NOMO-1 treated with dmso at 0.1 percent for 144 hours (cell line): ENCODE data around the gene NAV2.

Source experiments
- DNase-seq: peaks from one replicate; lab custom pipeline; 2025; ENCODE audit not compliant: unreplicated experiment; lab: John Stamatoyannopoulos, UW

NAV2 gene

DNA sequence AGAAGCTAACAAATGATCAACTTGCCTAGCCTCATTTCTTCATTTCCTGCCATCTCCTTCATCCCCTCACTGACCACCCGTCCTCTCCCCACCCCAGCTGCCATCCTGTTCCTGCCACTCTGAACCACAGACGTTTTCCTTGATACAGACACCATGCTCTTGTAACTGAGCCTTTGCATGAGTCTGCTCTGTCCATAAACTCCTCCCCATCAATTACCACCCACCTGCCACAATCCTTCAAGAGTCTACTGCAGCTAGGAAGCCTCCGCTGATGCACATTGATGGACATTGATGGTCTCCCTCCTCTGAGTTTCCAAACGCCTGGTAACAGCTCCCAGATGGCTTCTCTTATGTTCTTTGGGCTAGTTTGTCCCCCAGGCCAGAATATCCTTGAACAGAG, 253.8 kb downstream of the NAV2 start:
- DNase-seq = no peak

DNA sequence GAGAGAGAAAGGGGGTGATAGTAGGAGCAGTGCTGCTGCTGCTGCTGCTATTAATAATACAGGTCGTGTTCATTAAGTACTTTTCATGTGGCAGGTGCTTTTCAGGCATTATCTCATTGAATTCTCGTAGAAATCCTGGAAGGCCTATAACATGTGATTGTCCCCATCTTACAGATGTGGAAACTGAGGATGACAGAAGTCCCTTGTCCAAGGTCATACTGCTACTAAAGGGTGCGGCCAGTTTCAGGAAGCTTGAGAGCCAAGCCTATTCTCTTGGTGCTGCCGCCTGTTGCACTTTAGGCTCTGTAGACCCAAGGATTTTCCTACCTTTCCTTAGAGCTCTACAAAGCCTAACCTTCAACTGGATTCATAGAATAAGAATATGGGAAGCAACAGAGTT, 254.3 kb downstream of the NAV2 start:
- DNase-seq = no peak

DNA sequence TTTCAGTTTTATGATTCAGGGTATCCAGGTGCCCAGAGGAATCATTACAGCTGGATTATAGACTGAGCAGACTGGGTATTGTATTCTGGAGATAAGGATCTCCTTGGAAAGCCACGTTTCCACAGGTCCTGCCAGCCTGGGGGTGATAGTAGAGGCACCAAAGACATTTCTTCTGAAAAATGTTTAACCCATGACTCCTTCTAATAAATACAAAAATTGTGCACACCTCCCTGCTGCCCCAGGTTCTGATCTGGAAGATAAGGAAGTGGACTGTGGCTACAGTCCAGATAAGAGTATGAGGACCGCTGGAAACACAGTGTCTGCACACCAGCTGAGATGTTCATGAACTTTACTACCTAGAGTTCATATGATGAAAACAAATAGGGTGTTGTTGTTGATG, 255.2 kb downstream of the NAV2 start:
- DNase-seq = no peak

DNA sequence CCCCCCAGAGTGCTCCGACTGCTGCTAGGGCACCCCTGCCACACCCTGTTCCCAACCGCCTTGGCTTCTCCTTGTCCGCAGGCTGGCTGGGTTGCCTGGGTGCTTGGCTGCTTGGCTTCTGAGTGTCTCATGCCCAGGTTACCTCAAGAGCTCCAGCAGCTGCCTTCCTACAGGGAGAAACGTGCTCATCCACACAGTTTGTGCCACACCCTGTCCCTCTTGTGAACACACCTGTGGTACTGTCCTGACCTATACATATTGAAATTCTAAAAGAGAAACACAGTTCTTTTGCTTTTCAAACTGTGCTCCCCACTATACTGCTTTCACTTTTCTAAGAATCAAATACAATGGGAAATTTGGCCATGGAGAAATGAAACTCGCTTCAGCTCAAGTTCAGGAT, 256.2 kb downstream of the NAV2 start:
- no peak for DNase-seq

DNA sequence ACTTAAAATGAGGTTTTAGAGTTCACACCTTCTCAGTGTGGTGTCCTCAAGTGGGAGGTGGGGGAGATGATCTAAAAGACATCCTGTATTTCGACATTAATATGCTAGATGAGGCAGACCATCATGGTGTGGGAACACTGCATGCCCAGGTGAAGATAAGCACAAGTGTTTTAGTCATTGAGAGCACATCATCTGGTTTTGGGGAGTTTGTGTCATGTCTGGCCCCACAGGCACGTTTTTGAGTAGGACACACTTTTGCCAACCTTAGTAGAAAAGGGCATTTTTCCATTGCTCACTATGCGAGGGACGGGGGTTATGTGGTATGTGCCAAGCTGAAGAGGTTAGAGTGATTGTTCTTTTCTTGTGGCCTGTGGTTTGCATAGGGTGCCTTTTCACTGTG, 258.3 kb downstream of the NAV2 start:
- DNase-seq = no peak

DNA sequence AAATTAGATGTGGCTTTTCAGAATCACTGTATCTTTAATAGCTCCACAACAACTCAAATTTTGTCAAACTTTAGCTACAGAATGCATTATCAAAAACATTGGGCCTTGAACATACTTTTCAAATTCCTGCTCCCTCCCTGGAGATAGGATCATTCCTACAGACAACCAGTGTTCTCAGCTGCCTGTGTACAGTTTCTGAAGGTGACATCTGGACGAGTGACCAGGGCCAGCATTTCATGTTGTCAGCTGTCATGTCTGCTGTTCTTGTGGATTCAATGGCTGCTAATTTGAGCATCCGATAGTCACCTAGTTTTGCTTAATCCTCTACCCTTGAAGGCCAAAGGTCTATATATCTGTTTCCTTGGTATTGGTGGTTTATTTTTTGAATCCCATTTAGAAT, 259.5 kb downstream of the NAV2 start:
- no peak for DNase-seq

DNA sequence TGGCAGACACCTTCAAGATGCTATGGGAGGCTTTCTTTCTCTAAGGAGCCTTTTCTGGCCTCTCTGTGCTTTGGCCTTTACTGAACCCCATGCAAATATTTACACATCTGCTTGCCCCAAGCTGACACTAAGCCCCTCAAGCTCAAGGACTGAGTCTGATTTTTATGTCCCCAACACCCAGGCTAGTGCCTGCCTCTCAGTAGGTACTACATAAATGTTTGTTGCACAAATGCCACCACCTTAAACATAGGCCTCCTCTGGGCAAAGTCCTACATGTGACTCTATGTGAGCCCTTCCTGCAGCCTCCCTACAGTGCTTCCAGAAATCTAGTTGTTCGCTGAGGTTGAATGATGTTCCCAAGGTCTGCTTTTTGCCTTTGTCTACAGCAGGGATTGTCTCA, 260.0 kb downstream of the NAV2 start:
- DNase-seq = no peak

DNA sequence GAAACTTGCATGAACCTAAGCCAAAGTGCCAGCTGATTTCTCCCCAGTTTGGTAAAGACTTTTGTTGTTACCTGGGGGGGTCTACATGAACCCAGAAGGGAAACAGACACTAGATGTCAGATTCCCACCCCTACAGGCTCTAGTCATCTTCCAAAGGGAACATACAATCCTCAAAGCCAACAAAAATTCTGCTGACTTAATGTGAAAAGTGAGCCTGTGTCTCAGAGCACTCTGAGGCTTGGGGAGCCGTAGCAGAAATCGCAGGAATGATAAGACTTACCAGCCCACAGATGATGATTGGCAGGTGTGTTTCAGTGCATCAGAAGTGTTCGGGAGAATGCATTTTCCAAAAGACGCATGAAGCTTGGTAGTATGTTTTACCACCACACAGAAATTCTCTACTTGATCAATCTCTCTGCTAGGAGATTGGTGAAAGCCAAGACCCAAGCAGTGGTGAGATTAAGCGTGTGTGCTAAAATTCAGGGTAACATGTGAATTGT, 260.5 kb downstream of the NAV2 start:
- DNase-seq = no peak

DNA sequence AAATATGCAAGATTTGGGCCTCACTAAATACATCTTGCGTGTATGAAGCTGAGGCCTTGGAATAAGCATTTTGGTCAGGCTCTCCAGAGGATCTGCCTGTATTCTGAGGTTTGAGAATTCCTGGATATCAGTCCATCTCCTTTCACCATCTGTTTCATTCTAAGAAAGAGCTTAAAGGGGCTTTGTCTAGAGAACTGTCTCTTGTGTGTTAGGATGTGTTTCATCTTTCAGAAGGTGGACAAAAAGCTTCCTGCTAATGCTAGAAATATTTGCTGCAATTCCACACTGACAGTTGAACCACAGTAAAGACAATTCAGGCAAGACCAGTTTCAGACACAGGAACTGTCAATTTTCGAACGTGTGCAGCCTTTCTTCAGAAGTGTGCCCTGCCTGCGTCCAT, 262.2 kb downstream of the NAV2 start:
- DNase-seq = no peak

DNA sequence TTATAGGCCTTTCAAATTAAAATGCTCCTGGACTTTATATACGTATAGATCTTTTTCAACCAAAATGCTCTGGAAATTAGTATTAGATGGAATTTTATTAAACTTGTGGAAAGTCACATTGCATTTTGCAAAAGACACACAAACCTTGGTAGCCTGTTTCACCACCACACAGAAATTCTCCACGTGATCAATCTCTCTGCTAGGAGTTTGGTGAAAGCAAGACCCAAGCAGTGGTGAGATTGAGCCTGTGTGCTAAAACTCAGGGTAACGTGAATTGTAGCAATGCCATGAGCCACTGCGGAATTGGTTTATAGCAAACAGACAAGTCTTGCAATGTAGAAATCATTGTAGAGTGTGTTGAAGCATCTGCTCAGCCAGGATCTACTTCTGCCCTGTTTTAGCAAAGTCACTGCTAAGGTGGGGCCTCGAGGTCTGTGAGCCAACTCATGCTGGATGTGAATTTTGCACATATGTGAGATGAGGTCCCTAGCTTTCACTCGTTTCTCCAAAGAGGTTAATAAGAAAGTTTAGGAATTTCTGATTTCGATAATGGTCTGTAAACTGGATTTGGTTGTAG, 262.9 kb downstream of the NAV2 start:
- no peak for DNase-seq

DNA sequence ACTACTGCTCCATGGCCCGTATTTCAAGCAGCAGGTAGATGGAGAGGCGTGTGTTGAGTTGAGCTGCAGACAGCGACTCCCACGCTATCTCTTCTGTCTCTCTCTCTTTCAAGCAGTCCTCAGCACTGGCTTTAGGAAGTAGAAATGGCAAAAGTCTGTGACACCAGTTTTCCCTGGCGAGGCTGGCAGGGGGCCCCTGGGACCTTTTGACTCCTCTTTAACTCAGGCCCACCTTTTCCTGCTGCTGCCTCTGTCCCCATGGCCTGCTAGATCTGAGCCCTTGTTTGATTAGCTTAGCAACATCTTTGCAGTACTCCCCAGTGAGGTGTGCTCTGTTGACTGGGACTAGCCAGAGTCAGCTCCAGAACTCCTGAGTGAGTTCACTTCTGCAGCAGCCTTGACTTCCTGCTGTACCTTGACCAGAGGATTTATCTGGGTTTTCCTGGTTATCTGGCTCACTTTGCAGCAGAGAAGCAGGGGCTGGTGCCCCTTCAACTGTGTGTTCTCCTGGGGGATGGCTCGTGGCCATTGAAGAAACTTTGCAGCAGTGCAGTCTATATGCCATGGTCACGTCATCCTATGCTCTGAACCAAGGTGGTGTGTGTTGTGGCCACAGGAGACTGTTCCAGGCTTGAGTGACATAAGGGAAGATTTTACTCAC, 263.8 kb downstream of the NAV2 start:
- no peak for DNase-seq

DNA sequence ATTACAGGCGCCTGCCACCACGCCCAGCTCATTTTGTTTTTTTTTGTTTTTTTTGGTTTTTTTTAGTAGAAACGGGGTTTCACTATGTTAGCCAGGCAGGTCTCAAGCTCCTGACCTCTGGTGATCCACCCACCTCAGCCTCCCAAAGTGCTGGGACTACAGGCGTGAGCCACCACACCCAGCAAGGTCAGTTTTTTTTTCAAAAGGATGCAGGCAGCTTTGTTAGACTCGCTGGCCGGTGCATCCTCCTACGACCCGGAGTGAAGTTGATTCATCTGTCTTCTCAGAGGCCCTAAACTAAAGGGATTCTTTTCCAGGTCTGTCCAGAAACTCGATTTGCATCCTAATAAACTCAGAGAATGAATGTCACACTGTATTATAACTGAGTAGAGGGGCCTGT, 265.3 kb downstream of the NAV2 start:
- no peak for DNase-seq

DNA sequence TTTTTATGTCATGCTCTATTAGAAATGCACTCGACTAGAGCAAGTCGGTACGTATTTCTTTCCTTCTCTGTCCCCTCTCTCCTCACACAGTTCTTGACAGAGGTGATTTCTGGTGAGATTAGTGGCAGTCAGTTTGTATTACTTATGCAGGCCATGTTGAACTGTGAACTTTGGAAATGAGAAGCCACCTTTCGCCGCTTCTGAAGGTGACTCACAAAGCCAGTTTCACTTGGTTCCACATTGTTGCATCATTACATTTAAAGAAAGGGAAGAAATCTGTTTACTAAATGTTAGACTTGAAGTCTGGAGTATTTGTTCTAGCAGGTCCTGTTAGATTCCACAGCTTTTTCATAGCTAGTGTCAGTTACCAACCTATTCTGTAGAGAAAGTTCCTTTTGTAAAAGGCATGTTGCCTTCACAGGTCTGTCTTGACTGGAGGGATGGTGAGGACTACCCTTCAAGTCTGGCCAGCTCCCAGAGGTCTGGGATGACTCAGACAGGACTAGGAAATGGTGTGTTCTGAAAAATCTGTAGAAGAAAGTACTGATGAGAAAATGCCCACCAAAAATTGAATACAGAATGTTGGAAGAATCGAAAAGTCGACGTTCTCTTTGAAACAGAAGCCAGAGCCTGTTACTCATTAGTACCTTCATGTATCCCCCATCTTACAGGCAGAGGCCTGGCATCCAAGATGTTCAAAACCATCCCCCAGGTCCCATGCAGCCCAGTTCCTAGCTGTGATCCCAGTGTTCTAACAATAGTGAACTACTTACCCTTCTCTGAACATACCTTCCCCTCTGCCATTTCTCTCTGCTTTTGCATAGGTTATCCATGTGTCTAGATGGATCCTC, 266.3 kb downstream of the NAV2 start:
- DNase-seq = no peak

DNA sequence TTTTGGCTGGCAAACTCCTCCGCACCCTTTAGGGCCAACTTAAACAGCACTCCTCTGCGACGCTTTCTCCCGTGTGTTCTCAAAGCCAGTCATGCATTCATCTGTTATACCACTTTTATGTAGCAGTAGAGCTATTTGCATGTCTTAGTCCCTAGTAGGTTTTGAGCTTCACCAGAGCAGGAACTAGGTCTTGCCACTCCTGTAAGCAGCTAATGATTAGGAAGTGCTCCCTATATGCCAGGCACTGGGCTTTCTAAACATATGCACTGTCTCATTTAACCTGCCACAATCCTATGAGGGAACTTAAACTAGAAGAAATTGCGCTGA, 266.8 kb downstream of the NAV2 start:
- no peak for DNase-seq

DNA sequence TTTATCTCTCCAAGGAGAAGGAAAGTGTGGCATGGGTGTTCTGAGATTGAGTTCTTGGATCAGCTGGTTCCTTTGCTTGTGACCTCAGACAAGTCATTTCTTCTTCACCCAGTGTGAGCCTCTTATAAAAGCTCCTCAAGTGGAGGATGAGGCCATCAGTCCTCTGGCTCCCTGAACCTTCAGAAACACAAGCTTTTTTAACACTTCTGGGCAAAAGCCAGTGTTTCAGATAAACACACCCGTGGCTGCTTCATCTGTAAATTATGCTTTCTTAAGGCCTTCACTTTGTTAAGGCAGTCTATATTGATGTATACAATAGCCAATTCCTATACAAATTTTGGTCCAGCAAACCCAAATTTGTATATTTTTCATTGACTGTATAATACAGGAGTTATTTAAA, 267.8 kb downstream of the NAV2 start:
- DNase-seq = no peak

DNA sequence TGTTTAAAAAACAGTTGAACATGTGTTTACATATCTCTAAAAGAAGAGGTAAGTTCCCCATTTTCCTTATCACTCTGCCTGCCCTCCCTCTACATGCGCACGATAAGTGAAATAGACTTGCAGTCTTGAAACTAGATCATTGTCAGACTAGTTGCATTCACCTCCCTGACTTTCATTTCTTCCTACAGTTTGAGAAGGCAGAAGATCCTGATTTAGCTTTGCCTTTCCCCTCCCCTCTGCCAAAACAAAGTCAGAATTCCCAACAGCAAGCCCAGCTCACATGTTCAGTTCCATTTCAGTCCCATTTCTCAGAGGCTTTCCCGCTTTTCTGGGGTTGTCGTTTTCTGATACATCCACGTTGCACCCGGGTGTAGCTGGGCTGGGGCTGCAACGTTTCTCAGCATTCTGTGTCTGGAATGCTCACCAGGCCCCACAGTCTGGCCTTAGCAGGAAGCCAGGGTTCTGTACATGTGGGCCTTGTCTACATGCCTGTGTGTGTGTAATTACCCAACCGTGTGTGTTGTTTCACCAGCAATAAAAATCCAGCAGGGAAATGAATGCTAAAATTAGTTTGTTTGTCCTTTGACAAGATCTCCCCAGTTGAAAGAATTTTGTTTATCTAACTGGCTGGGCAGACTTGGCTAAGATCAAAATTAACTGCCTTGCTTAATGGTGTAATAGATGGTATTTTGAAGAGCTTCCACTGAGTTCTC, 268.5 kb downstream of the NAV2 start:
- DNase-seq = no peak

DNA sequence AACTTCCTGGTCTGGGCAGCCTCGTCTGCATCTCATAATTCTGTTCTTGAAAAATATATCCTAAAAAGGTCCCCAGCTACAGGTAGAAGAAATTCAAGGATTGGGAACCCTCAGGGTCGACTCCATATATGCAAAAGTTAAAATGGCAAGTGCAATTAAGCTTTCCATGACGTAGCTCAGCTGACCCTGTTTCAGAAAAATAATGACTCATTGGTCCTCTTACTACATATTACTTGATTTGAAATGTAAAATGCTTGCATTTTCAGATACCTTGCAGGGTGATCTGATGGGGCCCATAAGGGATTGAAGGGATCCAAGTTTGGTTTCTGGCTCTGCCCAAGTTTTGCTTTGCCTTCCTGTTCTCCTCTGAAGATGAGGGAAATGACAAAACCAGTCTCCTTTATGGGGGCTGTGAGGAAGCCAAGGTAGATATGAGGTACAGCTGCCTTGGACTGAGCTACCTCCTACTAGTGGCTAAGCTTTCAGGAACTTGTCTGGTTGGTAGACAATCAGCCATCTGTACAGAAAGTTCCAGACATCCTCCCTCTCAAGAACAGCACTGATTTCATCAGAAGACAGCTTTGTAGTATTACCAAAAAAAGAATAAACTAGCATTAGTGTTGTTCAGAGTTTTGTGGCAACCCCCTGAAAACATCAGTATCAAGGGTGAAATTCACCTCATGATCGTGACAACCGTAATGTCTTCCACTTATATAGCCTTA, 270.3 kb downstream of the NAV2 start:
- no peak for DNase-seq

DNA sequence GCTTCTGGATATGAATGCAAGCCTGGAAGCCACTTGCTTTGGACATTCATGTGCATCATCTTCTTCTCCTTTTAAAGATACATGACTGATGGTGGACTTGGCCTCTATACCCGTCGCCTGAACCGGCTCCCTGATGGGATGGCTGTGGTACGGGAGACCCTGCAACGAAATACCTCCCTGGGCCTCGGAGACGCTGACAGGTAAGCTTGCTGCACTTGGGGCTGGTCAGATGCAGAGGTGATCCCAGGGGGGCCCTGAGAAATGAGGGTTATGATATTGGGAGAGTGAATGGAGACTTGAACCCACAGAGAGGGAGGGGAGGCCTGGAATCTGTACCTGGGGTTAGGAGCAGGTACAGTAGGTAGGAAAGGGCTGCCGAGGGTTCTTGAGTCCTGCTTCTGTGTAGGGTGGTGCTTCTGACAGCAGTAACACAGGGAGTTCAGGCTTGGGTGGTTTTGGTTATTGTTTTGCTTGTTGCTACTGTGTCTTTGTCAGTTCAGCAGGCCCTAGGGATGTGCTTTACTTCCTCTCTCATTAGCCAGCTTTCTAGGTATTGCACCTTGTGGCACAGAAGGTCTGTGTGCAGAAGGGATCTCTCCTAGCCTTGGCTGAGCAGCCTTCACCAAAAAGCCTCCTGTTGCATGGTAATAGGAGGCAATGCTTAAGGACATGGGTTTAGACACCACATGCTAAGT, 271.6 kb downstream of the NAV2 start:
- DNase-seq = no peak

DNA sequence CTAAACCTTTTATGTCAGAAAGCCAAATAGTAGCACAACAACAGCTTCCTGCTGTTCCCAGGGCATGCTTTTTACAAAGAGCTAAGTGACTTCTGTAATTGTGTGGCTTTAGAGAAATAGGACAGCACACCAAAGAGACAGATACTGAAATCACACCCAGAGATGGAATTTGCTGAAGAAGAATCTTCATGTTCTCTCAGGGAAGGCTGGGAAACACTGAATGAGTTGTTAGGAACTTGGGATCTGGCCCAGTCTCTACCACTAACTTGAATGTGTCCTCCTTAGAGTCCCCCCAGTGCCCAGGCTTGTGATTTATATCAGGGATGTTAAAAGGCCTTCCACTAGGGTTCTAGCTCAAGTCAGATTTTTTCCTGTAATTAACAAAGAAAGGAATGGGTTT, 272.5 kb downstream of the NAV2 start:
- DNase-seq = no peak

DNA sequence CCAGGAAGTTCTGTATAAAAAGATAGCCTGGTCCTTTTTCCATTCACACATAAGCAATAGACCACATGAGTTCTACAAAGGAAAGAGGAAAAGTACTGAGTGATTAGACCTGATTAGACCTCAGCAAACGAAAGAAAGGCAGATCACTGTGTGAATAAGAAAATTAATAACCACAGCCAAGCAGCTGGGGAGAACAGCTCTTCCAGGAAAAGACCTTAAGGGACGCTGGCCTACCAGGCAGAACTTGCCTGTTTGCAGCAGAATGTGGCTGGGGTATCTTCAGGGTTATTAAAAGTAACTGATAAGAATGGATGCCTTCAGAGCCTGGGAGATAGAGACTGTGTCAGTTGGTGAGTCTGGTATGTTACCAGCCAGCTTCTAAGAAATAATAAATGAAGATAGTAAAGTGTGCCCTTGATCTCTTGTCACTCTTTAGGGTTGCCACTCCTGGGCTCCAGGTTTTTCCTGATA, 274.7 kb downstream of the NAV2 start:
- no peak for DNase-seq
